WTC11 (cell line): Measurements from ENCODE around the gene ITGB4. TPM values are rescaled to one million over a fixed set of nuclear protein-coding genes. Genes with fewer than 3 reads are reported as not detected.

ENCODE experiments used
- ATAC-seq: fragments of 200-7000 bp; cut with Tn5 transposase; 2 replicates; pipeline ENCODE4 v1.10.0; 2021; ENCODE audit warnings: mild to moderate bottlenecking, moderate library complexity
- CTCF ChIA-PET: fragments of 300-600 bp; sonication (Branson Sonifier 250); formaldehyde crosslinking; loops from one replicate; lab custom pipeline; 2021; ENCODE audit warnings: antibody characterized with exemption; lab: Charles Lee
- POLR2A ChIA-PET: fragments of 350-600 bp; sonication (Branson Sonifier 250); formaldehyde crosslinking; loops from one replicate; lab custom pipeline; 2021; ENCODE audit warnings: antibody characterized with exemption; lab: Charles Lee
- DNase-seq: peaks from one replicate; pipeline ENCODE4 v3.0.0; 2021; ENCODE audit warnings: low spot score
- H3K27ac Mint-ChIP-seq: 2 replicates; pipeline ENCODE4 v1.8.0; 2021; ENCODE audit warnings: mixed read lengths
- H3K27me3 Mint-ChIP-seq: 2 replicates; pipeline ENCODE4 v1.8.0; 2021; ENCODE audit warnings: low read depth, mild to moderate bottlenecking, moderate library complexity, mixed read lengths
- H3K36me3 Mint-ChIP-seq: 2 replicates; pipeline ENCODE4 v1.8.0; 2021; ENCODE audit warnings: mixed read lengths
- H3K4me1 Mint-ChIP-seq: 2 replicates; pipeline ENCODE4 v1.8.0; 2022; ENCODE audit warnings: mixed read lengths
- H3K4me3 Mint-ChIP-seq: 2 replicates; pipeline ENCODE4 v1.8.0; 2021; ENCODE audit warnings: mild to moderate bottlenecking, moderate library complexity, mixed read lengths
- H3K9me3 Mint-ChIP-seq: 2 replicates; pipeline ENCODE4 v1.8.0; 2021; ENCODE audit warnings: mixed read lengths
- ARID4B ChIP-seq: sonication (generic); formaldehyde crosslinking; IDR thresholded peaks from 2 replicates; pipeline ENCODE4 v1.8.0; 2023; ENCODE audit warnings: missing genetic modification reagents, mild to moderate bottlenecking, borderline replicate concordance
- ATF1 ChIP-seq: sonication (generic); formaldehyde crosslinking; IDR thresholded peaks from 2 replicates; pipeline ENCODE4 v1.8.1; 2023; ENCODE audit warnings: mild to moderate bottlenecking, moderate library complexity, missing genetic modification reagents
- CDX4 ChIP-seq: fragments of 250-450 bp; sonication (Bioruptor Pico); IDR thresholded peaks from 2 replicates; pipeline ENCODE4 v1.9.0; 2021; ENCODE audit warnings: moderate library complexity, mild to moderate bottlenecking, inconsistent platforms, borderline replicate concordance
- CREM ChIP-seq: sonication (generic); formaldehyde crosslinking; IDR thresholded peaks from 2 replicates; pipeline ENCODE4 v1.8.1; 2022; ENCODE audit warnings: mild to moderate bottlenecking, missing genetic modification reagents, moderate library complexity
- E2F5 ChIP-seq: sonication (generic); formaldehyde crosslinking; IDR thresholded peaks from 2 replicates; pipeline ENCODE4 v1.8.1; 2022; ENCODE audit warnings: mild to moderate bottlenecking, moderate library complexity, missing genetic modification reagents
- FOXJ3 ChIP-seq: sonication (generic); formaldehyde crosslinking; IDR thresholded peaks from 2 replicates; pipeline ENCODE4 v1.9.0; 2021; ENCODE audit warnings: missing genetic modification reagents, mild to moderate bottlenecking, borderline replicate concordance
- GRHL2 ChIP-seq: fragments of 250-450 bp; sonication (Bioruptor Pico); IDR thresholded peaks from 2 replicates; pipeline ENCODE4 v1.8.0; 2022; ENCODE audit warnings: mild to moderate bottlenecking, moderate library complexity; ENCODE audit not compliant: insufficient replicate concordance, severe bottlenecking
- HMGXB4 ChIP-seq: sonication (generic); formaldehyde crosslinking; IDR thresholded peaks from 2 replicates; pipeline ENCODE4 v1.8.1; 2023; ENCODE audit warnings: mild to moderate bottlenecking, moderate library complexity, missing genetic modification reagents
- NFE2L1 ChIP-seq: sonication (generic); formaldehyde crosslinking; IDR thresholded peaks from 2 replicates; pipeline ENCODE4 v1.8.1; 2023; ENCODE audit warnings: missing genetic modification reagents
- NR1H2 ChIP-seq: sonication (generic); formaldehyde crosslinking; IDR thresholded peaks from 2 replicates; pipeline ENCODE4 v1.9.0; 2021; ENCODE audit warnings: mild to moderate bottlenecking, moderate library complexity, missing genetic modification reagents
- OVOL2 ChIP-seq: fragments of 250-450 bp; sonication (Bioruptor Pico); IDR thresholded peaks from 2 replicates; pipeline ENCODE4 v1.9.0; 2021; ENCODE audit warnings: mild to moderate bottlenecking, borderline replicate concordance
- PRDM15 ChIP-seq: sonication (generic); formaldehyde crosslinking; IDR thresholded peaks from 2 replicates; pipeline ENCODE4 v1.8.0; 2022; ENCODE audit warnings: missing genetic modification reagents
- PREB ChIP-seq: sonication (generic); formaldehyde crosslinking; IDR thresholded peaks from 2 replicates; pipeline ENCODE4 v1.8.1; 2022; ENCODE audit warnings: mild to moderate bottlenecking, missing genetic modification reagents, moderate library complexity, borderline replicate concordance
- TCF7 ChIP-seq: sonication (generic); formaldehyde crosslinking; IDR thresholded peaks from 2 replicates; pipeline ENCODE4 v1.8.0; 2022; ENCODE audit warnings: mild to moderate bottlenecking, low read depth, missing genetic modification reagents, moderate library complexity
- TEAD1 ChIP-seq: sonication (generic); formaldehyde crosslinking; IDR thresholded peaks from 2 replicates; pipeline ENCODE4 v1.8.0; 2022; ENCODE audit warnings: mild to moderate bottlenecking, missing genetic modification reagents
- TEAD4 ChIP-seq: sonication (generic); formaldehyde crosslinking; IDR thresholded peaks from 2 replicates; pipeline ENCODE4 v1.8.0; 2022; ENCODE audit warnings: mild to moderate bottlenecking, missing genetic modification reagents
- ZMAT4 ChIP-seq: fragments of 250-450 bp; sonication (Bioruptor Pico); IDR thresholded peaks from 2 replicates; pipeline ENCODE4 v1.9.0; 2021; ENCODE audit warnings: mild to moderate bottlenecking
- ZNF121 ChIP-seq: sonication (generic); formaldehyde crosslinking; IDR thresholded peaks from 2 replicates; pipeline ENCODE4 v1.8.0; 2023; ENCODE audit warnings: missing genetic modification reagents
- ZNF396 ChIP-seq: fragments of 250-450 bp; sonication (Bioruptor Pico); IDR thresholded peaks from 2 replicates; pipeline ENCODE4 v1.8.0; 2021; ENCODE audit warnings: mild to moderate bottlenecking, moderate library complexity, borderline replicate concordance
- ZSCAN18 ChIP-seq: fragments of 250-450 bp; sonication (Bioruptor Pico); IDR thresholded peaks from 2 replicates; pipeline ENCODE4 v2.1.2; 2022; ENCODE audit warnings: mild to moderate bottlenecking, moderate library complexity
- total RNA-seq: library from RNA; stranded (reverse); gene quantifications from 3 replicates; pipeline ENCODE4 v1.2.3, GENCODE V29; 2021

The ITGB4 gene
- total RNA-seq, 1 experiment from 2014 or later = 9.5 TPM

GRCh38 chr17:75764711-75765421 lies 43.6 kb downstream of the ITGB4 start, which contains the start of gene GALK1 (continued):
- TF ChIP-seq HMGXB4 (CRISPR knock-in tag) (peak; percentile 94), ZNF121 (CRISPR knock-in tag) (no peak), E2F5 (CRISPR knock-in tag) (peak; percentile 44; the same call in 1 of the 2 replicates), ZNF396 (no peak)
- TF ChIP-seq, all 79 proteins: peak for 7

- Mint-ChIP-seq H3K9me3 (no peaks in the 10 kb centered on the region), H3K4me3 (no peak overlapping the region), H3K4me1 (peaks cover 9% of the 10 kb centered on the region), H3K27ac (no peak overlapping the region; the same call in 1 of the 2 replicates), H3K36me3 (no peaks in the 10 kb centered on the region), H3K27me3 (no peaks in the 10 kb centered on the region)
- no peak for DNase-seq
- ChIA-PET CTCF (interaction anchor here (0.7 to 9.0 kb wide), 24 partner anchors 9 to 476 kb away, joined by 3 to 318 read pairs (median 8); partner anchors contain the start of genes SLC25A19, SMIM5, TRIM47 and TSEN54), POLR2A (interaction anchor here (0.7 to 3.4 kb wide), 5 partner anchors 9 to 14 kb away, joined by 3 to 22 read pairs (median 7); no protein-coding TSS in a partner anchor)
- ATAC-seq = no peak
- TF ChIP-seq TEAD4 (CRISPR knock-in tag) (no peak), PREB (CRISPR knock-in tag) (no peak), OVOL2 (CRISPR knock-in tag) (no peak), ZMAT4 (CRISPR knock-in tag) (no peak), CREM (no peak), CDX4 (no peak), NFE2L1 (CRISPR knock-in tag) (no peak), ZSCAN18 (CRISPR knock-in tag) (no peak), FOXJ3 (CRISPR knock-in tag) (no peak), GRHL2 (CRISPR knock-in tag) (no peak), ATF1 (CRISPR knock-in tag) (no peak), ZNF121 (CRISPR knock-in tag) (no peak), TEAD1 (CRISPR knock-in tag) (no peak), ARID4B (CRISPR knock-in tag) (no peak), TCF7 (CRISPR knock-in tag) (no peak), PRDM15 (CRISPR knock-in tag) (no peak), NR1H2 (CRISPR knock-in tag) (no peak)
Measured at GRCh38 chr17:75765981-75766380, 44.7 kb downstream of the ITGB4 start.
